ENCODE results near the gene ADAMTS17.
A peak's percentile ranks its signal among the peaks of the same experiment; 100 is the strongest.

Gene ADAMTS17

GRCh38 chr15:100175406-100176114 is 166.2 kb downstream of the ADAMTS17 start:
- Histone ChIP-seq H3K9ac (ENCODE audit: low read length) (no peak overlapping the region), H3K4me1 (ENCODE audit: control insufficient read depth in 1 of 2, insufficient read depth in 2 of 2, low read length in 2 of 2) (peaks cover 3 to 5% of the 10 kb centered on the region in 2 experiments), H3K14ac (ENCODE audit: low read length) (no peak overlapping the region), H2AFZ (ENCODE audit: insufficient read depth, low read length, poor library complexity) (no peak overlapping the region), H4K91ac (ENCODE audit: low read depth, low read length) (no peak overlapping the region), H3K9me3 (ENCODE audit: insufficient read depth, low read depth, low read length) (peaks cover 20% of the 10 kb centered on the region), H3K79me2 (ENCODE audit: control insufficient read depth, insufficient read depth, low read length, poor library complexity) (no peaks in the 10 kb centered on the region), H2BK12ac (ENCODE audit: low read length) (no peak overlapping the region), H3K23ac (ENCODE audit: low read length) (no peak overlapping the region), H3K27ac (ENCODE audit: low read depth, low read length) (no peak overlapping the region), H3K18ac (ENCODE audit: low read length) (no peak overlapping the region), H4K8ac (ENCODE audit: low read depth, low read length) (no peak overlapping the region), H2BK120ac (ENCODE audit: insufficient read depth, low read length, poor library complexity) (no peak overlapping the region), H4K12ac (ENCODE audit: low read depth, low read length) (no peak overlapping the region), H3K79me1 (ENCODE audit: low read length) (no peaks in the 10 kb centered on the region), H3K36me3 (ENCODE audit: control insufficient read depth in 1 of 2, insufficient read depth in 2 of 2, low read length in 2 of 2) (peaks cover 0 to 2% of the 10 kb centered on the region in 2 experiments), H3K4me3 (ENCODE audit: low read depth, low read length) (no peak overlapping the region), H3K4me2 (ENCODE audit: low read length) (no peak overlapping the region), H2AK5ac (ENCODE audit: low read length) (no peak overlapping the region), H3K4ac (ENCODE audit: low read depth, low read length) (no peak overlapping the region), H3K27me3 (ENCODE audit: insufficient read depth, low read length) (no peaks in the 10 kb centered on the region), H2BK5ac (ENCODE audit: low read depth, low read length, poor library complexity) (no peak overlapping the region)
- no CpG with 5 or more reads among the region's 12 CpGs for WGBS (ENCODE audit: extremely low coverage, insufficient coverage, insufficient read length)
- peak; percentile 12 to 44 for DNase-seq

GRCh38 chr15:100174904-100175275 is 166.9 kb downstream of the ADAMTS17 start:
- no peak overlapping the region for H3K4me2 ChIP-seq (ENCODE audit: low read length)
- no peak overlapping the region for H4K91ac ChIP-seq (ENCODE audit: low read depth, low read length)
- H3K14ac ChIP-seq (ENCODE audit: low read length): no peak overlapping the region
- H3K27ac ChIP-seq (ENCODE audit: low read depth, low read length): no peak overlapping the region
- no peaks in the 10 kb centered on the region for H3K79me2 ChIP-seq (ENCODE audit: control insufficient read depth, insufficient read depth, low read length, poor library complexity)
- no peak overlapping the region for H2AFZ ChIP-seq (ENCODE audit: insufficient read depth, low read length, poor library complexity)
- no peak overlapping the region for H3K4me3 ChIP-seq (ENCODE audit: low read depth, low read length)
- no peak overlapping the region for H4K12ac ChIP-seq (ENCODE audit: low read depth, low read length)
- H2AK5ac ChIP-seq (ENCODE audit: low read length): no peak overlapping the region
- H4K8ac ChIP-seq (ENCODE audit: low read depth, low read length): no peak overlapping the region
- peaks cover 0 to 2% of the 10 kb centered on the region in 2 experiments for H3K36me3 ChIP-seq (ENCODE audit: control insufficient read depth in 1 of 2, insufficient read depth in 2 of 2, low read length in 2 of 2)
- H2BK120ac ChIP-seq (ENCODE audit: insufficient read depth, low read length, poor library complexity): no peak overlapping the region
- no peak overlapping the region for H3K9ac ChIP-seq (ENCODE audit: low read length)
- no peak for DNase-seq
- peaks cover 20% of the 10 kb centered on the region for H3K9me3 ChIP-seq (ENCODE audit: insufficient read depth, low read depth, low read length)
- no CpG with 5 or more reads among the region's 3 CpGs for WGBS (ENCODE audit: extremely low coverage, insufficient coverage, insufficient read length)
- H2BK12ac ChIP-seq (ENCODE audit: low read length): no peak overlapping the region
- H2BK5ac ChIP-seq (ENCODE audit: low read depth, low read length, poor library complexity): no peak overlapping the region
- peaks cover 3 to 5% of the 10 kb centered on the region in 2 experiments for H3K4me1 ChIP-seq (ENCODE audit: control insufficient read depth in 1 of 2, insufficient read depth in 2 of 2, low read length in 2 of 2)
- no peak overlapping the region for H3K18ac ChIP-seq (ENCODE audit: low read length)
- no peak overlapping the region for H3K23ac ChIP-seq (ENCODE audit: low read length)
- H3K4ac ChIP-seq (ENCODE audit: low read depth, low read length): no peak overlapping the region
- H3K27me3 ChIP-seq (ENCODE audit: insufficient read depth, low read length): no peaks in the 10 kb centered on the region
- H3K79me1 ChIP-seq (ENCODE audit: low read length): no peaks in the 10 kb centered on the region

- H4K8ac ChIP-seq (ENCODE audit: low read depth, low read length): no peak overlapping the region
- H3K18ac ChIP-seq (ENCODE audit: low read length): no peak overlapping the region
- H3K79me2 ChIP-seq (ENCODE audit: control insufficient read depth, insufficient read depth, low read length, poor library complexity): no peaks in the 10 kb centered on the region
- H3K4me2 ChIP-seq (ENCODE audit: low read length): no peak overlapping the region
- H3K4ac ChIP-seq (ENCODE audit: low read depth, low read length): no peak overlapping the region
- WGBS (ENCODE audit: extremely low coverage, insufficient coverage, insufficient read length): no CpG with 5 or more reads among the region's 7 CpGs
- H4K91ac ChIP-seq (ENCODE audit: low read depth, low read length): no peak overlapping the region
- no peak overlapping the region for H2AK5ac ChIP-seq (ENCODE audit: low read length)
- no peak overlapping the region for H3K27ac ChIP-seq (ENCODE audit: low read depth, low read length)
- H3K36me3 ChIP-seq (ENCODE audit: control insufficient read depth in 1 of 2, insufficient read depth in 2 of 2, low read length in 2 of 2): peaks cover 0 to 2% of the 10 kb centered on the region in 2 experiments
- no peak overlapping the region for H2BK5ac ChIP-seq (ENCODE audit: low read depth, low read length, poor library complexity)
- peaks cover 3 to 5% of the 10 kb centered on the region in 2 experiments for H3K4me1 ChIP-seq (ENCODE audit: control insufficient read depth in 1 of 2, insufficient read depth in 2 of 2, low read length in 2 of 2)
- H2BK12ac ChIP-seq (ENCODE audit: low read length): no peak overlapping the region
- H4K12ac ChIP-seq (ENCODE audit: low read depth, low read length): no peak overlapping the region
- peaks cover 20% of the 10 kb centered on the region for H3K9me3 ChIP-seq (ENCODE audit: insufficient read depth, low read depth, low read length)
- no peak overlapping the region for H3K14ac ChIP-seq (ENCODE audit: low read length)
- no peak overlapping the region for H3K9ac ChIP-seq (ENCODE audit: low read length)
- no peaks in the 10 kb centered on the region for H3K79me1 ChIP-seq (ENCODE audit: low read length)
- no peaks in the 10 kb centered on the region for H3K27me3 ChIP-seq (ENCODE audit: insufficient read depth, low read length)
- DNase-seq: no peak
- H3K23ac ChIP-seq (ENCODE audit: low read length): no peak overlapping the region
- no peak overlapping the region for H2BK120ac ChIP-seq (ENCODE audit: insufficient read depth, low read length, poor library complexity)
- H3K4me3 ChIP-seq (ENCODE audit: low read depth, low read length): no peak overlapping the region
- H2AFZ ChIP-seq (ENCODE audit: insufficient read depth, low read length, poor library complexity): no peak overlapping the region
Measured at GRCh38 chr15:100174159-100174903, 167.4 kb downstream of the ADAMTS17 start.

GRCh38 chr15:100172356-100173024 is 169.3 kb downstream of the ADAMTS17 start:
- peaks cover 3 to 5% of the 10 kb centered on the region in 2 experiments for H3K4me1 ChIP-seq (ENCODE audit: control insufficient read depth in 1 of 2, insufficient read depth in 2 of 2, low read length in 2 of 2)
- H3K23ac ChIP-seq (ENCODE audit: low read length): no peak overlapping the region
- H2BK12ac ChIP-seq (ENCODE audit: low read length): no peak overlapping the region
- no peak overlapping the region for H3K4ac ChIP-seq (ENCODE audit: low read depth, low read length)
- no peak overlapping the region for H2AK5ac ChIP-seq (ENCODE audit: low read length)
- peak; percentile 57 to 72 for DNase-seq
- H4K12ac ChIP-seq (ENCODE audit: low read depth, low read length): no peak overlapping the region
- H3K9ac ChIP-seq (ENCODE audit: low read length): no peak overlapping the region
- no peak overlapping the region for H3K4me2 ChIP-seq (ENCODE audit: low read length)
- H3K18ac ChIP-seq (ENCODE audit: low read length): no peak overlapping the region
- H3K27ac ChIP-seq (ENCODE audit: low read depth, low read length): no peak overlapping the region
- no peak overlapping the region for H3K4me3 ChIP-seq (ENCODE audit: low read depth, low read length)
- H2AFZ ChIP-seq (ENCODE audit: insufficient read depth, low read length, poor library complexity): no peak overlapping the region
- H4K91ac ChIP-seq (ENCODE audit: low read depth, low read length): no peak overlapping the region
- H3K79me1 ChIP-seq (ENCODE audit: low read length): no peaks in the 10 kb centered on the region
- WGBS (ENCODE audit: extremely low coverage, insufficient coverage, insufficient read length): no CpG with 5 or more reads among the region's 7 CpGs
- peaks cover 0 to 2% of the 10 kb centered on the region in 2 experiments for H3K36me3 ChIP-seq (ENCODE audit: control insufficient read depth in 1 of 2, insufficient read depth in 2 of 2, low read length in 2 of 2)
- no peak overlapping the region for H3K14ac ChIP-seq (ENCODE audit: low read length)
- H2BK5ac ChIP-seq (ENCODE audit: low read depth, low read length, poor library complexity): no peak overlapping the region
- peaks cover 23% of the 10 kb centered on the region for H3K9me3 ChIP-seq (ENCODE audit: insufficient read depth, low read depth, low read length)
- H3K27me3 ChIP-seq (ENCODE audit: insufficient read depth, low read length): no peaks in the 10 kb centered on the region
- H4K8ac ChIP-seq (ENCODE audit: low read depth, low read length): no peak overlapping the region
- no peaks in the 10 kb centered on the region for H3K79me2 ChIP-seq (ENCODE audit: control insufficient read depth, insufficient read depth, low read length, poor library complexity)
- H2BK120ac ChIP-seq (ENCODE audit: insufficient read depth, low read length, poor library complexity): no peak overlapping the region
